GM12872 (cell line): ENCODE measurements around the gene PODN.

ENCODE experiments used
- CTCF ChIP-seq: IDR thresholded peaks from 3 replicates; pipeline ENCODE4 v1.5.1; 2011; ENCODE audit warnings: low read depth, mild to moderate bottlenecking, low read length, moderate library complexity; ENCODE audit not compliant: insufficient read depth

The PODN gene

GRCh38 chr1:53133261-53134041 lies 71.4 kb downstream of the PODN start:
- no peak for TF ChIP-seq CTCF

GRCh38 chr1:53134042-53134485 lies 72.1 kb downstream of the PODN start:
- no peak for TF ChIP-seq CTCF
